Activated CD8-positive, alpha-beta memory T cell treated with anti-CD3 and anti-CD28 coated beads for 4 hours (primary cell): ENCODE measurements around the gene FGF11.

Experiments used
- DNase-seq, 2 donors: peaks; one replicate each; pipeline ENCODE4 v3.0.0-alpha.2; 2020; ENCODE audit warnings: low read depth in 2 of 2

Gene FGF11

DNA sequence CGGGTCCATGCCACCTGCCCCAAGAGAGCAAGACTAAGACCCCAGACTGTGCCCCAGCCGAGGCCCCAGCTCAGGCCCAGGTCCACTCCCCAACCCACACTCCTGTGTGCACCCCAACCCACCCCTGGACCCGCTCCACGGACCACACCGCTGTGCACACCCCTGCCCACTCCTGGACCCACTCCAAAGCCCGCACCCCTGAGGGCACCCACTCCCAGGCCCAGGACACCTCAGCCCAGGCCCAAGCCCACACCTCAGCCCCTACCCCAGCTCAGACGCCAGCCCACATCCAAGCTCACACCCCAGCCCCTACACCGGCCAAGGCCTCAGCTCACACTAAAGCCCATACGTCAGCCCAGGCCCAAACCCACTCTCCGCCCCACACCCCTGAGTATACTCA lies 9.6 kb upstream of the FGF11 start:
- no peak for DNase-seq

DNA sequence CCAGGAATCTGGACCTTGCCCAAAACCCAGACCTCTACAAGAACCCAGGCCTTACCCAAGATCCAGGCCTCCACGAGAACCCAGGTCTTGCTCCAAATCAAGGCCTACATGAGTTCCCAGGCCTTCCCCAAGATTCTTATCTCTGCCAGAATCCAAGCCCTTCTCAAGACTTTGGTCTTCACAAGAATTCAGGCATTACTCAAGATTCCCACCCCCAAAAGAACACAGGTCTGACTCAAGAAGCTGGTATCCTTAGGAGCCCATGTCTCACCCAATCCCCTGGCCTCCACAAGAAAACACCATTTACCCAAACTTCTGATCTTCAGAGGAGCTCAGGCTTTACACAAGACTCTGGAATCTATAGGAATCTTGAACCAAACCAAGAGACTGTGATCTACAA lies 8.1 kb upstream of the FGF11 start:
- DNase-seq = no peak

DNA sequence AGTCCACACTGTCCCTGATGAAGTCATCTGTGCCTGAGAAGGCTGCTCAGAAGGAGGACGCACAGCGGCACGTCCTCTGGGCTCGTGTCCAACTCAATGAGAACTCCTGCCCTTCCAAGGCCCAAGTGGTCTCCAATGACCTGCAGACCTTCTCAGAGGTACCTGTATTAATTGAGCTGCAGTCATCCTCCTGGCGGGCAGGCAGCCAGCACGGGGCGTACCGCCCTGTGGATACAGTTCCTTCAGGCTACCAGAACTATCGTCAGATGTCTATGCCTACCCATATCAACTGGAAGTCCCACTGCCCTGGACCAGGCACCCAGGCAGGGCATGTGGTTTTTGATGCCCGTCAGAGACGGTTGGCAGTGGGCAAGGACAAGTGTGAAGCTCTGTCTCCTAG lies 7.0 kb upstream of the FGF11 start:
- DNase-seq = no peak

DNA sequence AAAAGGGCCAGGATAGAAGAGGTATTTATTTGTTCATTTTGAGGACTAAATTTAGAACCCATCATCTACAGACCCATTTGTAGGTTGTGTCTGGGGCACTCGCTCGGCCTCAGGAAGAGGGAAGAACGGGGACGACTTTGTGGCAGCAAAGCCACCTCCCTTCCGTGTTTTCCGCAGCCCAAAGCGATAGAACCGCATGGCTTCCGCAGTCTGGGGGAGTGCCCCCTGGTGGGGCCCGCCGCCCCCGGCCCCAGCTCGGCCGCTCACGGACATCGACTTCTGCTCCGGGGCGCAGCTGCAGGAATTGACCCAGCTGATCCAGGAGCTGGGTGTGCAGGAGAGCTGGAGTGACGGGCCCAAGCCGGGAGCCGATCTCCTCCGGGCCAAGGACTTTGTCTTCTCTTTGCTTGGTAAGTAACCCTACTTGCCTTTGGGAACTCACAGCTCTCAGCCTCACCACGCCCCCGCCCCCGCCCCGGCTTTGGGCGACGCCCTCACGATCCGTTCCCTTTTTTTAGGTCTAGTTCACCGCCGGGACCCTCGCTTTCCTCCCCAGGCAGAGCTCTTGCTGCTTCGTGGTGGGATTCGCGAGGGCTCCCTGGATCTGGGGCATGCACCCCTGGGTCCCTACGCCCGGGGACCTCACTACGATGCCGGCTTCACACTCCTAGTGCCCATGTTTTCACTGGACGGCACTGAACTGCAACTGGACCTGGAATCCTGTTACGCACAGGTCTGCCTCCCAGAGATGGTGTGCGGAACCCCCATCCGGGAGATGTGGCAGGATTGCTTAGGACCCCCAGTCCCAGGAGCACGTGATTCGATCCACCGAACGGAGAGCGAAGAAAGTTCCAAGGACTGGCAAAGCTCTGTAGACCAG lies 3.4 kb upstream of the FGF11 start:
- peak in 1 of 2 donors; percentile 30 for DNase-seq

DNA sequence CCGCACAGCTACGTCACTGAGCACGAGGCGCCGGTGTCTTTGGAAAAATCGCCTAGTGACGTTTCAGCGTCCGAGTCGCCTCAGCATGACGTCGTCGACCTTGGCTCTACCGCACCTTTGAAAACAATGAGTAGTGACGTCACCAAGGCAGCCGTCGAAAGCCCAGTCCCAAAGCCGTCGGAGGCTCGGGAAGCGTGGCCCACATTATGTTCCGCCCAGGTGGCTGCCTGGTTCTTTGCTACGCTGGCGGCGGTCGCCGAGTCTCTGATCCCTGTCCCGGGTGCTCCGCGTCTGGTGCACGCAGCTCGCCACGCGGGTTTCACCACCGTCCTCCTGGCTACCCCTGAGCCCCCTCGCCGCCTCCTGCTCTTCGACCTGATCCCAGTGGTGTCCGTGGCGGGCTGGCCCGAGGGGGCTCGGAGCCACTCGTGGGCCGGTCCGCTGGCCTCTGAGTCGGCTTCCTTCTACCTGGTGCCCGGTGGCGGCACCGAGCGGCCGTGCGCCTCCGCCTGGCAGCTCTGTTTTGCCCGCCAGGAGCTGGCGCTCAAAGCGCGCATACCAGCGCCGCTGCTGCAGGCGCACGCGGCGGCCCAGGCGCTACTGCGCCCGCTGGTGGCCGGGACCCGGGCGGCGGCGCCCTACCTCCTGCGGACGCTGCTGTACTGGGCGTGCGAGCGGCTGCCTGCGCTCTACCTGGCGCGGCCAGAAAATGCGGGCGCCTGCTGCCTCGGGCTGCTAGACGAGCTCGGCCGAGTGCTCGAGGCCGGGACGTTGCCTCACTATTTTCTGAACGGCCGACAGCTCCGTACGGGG lies 2.5 kb upstream of the FGF11 start:
- DNase-seq = peak; percentile 59 to 61

DNA sequence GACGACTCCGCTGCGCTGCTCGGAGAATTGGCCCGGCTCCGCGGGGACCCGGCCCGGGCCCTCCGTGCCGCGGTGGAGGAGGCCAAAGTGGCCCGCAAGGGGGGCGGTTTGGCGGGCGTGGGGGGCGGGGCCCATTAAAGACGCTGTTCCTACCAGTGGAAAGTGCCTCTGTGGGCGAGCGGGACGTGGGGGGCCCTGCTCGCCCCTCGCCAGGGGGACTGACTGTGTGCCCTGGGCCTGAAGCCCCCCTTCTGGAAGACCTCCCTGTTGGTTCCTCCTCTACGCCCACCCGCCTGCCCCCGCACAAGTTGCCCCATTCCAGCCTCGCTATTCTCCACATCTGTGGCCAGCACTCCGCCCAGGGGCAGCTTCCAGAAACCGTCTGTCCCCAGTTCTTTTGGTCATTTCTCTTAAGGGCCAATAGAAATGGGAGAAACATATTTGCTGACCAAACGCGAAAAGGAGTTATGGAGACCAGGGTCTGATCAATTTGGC lies 1.9 kb upstream of the FGF11 start:
- DNase-seq = no peak

DNA sequence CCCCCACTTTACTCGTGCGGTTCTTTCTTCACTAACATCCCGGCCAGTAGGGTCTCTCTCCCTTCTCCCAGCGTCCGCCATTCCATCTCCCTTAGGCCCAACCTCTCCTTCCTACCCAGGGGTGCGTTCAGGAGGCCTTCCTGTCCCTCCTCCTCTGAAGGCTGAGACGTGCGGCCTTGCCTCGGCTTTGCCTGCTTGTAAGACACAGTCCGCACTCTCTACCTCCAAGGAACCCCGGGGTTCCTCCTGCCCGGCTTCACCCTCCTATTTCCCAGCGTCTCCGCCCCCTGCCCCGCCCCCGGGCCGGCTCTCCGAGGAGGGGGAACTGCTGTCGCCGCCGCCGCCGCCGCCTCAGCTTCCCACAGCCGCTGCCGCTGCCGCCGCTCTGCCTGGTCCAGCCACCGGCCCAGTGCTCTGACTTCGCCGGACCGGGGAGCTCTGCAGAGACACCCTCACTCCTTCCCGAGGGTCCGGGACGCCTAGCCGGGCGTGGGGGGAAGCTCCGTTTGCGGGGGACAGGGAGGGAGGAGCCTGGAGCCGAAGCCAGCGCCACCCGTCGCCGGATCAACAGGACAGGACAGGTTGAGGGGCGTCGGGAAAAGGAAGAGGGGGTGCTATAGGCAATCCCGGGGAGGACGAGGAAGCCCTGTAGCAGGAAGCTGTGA lies 1.2 kb upstream of the FGF11 start:
- peak; percentile 16 to 33 for DNase-seq

DNA sequence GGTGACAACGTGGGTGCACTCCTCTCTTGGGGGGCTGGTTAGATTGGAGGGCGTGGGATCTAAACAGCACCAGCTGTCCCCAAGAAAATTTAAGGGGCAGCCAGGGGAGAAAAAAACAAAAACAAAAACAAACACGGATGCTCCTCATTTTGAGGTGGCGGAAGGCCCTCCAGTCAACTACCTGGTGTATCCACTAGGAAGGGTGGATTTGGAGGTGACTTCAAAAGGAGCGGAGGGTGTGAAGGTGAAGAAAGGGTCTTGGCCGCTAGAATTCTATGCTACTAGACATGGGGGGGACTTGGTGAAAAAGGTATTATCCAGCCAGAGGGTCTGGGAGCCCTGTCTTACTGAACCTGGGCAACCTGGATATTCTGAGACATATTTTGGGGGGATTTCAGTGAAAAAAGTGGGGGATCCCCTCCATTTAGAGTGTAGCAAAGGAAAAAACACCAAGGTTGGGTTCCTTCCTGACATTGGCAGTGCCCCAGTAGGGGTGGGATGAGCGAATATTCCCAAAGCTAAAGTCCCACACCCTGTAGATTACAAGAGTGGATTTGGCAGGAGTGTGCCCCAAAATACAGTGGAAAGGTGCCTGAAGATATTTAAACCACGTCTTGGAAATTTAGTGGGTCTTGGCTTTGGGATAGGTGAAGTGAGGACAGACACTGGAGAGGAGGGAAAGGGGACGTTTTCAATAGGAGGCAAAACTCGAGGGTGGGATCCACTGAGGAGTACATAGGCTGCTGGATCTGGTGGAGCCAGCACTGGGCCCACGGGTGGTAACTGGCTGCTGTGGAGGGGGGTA lies 454 bp upstream of the FGF11 start:
- no peak for DNase-seq

DNA sequence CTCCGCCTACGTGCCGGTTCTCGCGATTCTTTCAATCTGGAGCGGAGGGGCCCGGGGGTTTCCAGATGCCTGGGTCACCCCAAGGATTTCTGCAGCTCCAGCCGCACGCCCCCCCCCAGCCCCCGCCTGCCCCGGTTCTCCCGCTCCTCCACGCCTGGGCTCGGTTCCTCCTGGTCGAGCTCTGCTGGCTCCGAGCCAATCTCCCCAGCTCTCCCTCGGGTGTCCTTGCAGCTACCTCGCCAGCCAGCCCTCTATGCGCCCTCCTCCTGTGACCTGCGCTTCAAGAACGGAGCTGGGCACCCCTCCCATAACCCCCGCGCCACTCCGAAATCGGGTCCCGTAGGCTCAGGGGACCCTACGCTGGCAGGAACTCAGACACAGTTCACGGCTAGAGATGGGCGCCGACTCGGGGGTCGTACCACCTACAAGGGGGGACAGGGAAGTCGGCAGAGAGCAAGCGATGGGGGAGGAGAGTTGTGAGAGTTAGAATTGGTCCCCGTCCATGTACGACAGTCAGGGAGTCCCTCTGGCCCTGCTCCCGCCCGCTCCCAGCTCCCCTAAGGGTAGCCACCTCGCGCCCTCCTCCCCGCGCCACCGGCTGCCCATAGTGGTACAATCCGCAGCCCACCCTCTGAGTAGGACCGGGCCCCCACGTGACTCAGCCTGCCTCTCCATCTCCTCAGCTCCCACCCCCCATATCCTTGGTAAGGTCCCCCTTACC lies 961 bp downstream of the FGF11 start:
- DNase-seq = no peak

DNA sequence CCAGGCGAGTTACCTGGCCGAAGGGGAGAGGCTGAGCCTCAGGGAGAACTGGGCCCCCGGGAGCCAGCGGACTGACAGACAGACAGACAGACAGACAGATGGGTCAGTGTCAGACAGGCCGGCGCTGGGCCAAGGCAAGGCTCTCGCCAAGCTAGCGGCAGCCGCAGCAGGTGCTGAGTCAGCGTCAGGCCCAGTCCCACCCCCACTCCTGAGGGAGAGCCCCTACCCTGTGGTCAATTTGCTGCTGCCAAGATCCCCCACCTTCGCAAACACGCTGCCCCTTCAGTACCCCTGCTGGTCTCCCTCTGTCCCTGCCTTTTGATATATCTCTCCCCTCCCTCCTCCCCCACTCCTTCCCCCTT lies 1.5 kb downstream of the FGF11 start:
- no peak for DNase-seq

DNA sequence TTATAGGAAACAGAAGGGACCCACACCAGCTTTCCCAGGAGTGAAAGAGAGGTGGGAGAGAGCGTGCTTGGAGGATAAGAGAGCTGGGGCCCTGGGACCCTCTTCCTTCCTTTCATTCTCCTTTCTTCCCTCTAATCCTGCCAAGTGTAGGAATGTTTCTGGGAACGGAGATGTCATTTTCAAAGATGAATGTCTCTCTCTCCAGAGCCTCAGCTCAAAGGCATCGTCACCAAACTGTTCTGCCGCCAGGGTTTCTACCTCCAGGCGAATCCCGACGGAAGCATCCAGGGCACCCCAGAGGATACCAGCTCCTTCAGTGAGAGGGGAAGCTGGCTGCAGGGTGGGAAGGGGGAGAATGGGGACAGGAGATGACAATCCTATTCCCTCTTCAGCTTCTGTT lies 2.0 kb downstream of the FGF11 start:
- DNase-seq = no peak

DNA sequence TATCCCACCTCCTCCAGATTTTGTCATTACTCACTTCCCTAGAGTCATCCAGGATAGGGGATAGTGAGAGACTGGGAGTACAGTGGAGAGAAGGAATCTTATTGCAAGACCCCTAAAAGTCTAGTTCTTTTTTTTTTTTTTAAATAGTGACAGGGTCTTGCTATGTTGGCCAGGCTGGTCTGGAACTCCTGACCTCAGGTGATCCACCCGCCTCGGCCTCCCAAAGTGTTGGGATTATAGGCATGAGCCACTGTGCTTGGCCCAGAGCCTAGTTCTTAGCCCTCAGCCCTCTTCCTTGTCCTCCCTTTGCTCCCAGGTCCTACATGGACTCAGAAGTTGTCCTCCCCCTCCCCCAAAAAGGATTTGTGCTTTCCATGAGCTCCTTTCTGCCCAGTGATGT lies 2.8 kb downstream of the FGF11 start:
- DNase-seq = no peak

DNA sequence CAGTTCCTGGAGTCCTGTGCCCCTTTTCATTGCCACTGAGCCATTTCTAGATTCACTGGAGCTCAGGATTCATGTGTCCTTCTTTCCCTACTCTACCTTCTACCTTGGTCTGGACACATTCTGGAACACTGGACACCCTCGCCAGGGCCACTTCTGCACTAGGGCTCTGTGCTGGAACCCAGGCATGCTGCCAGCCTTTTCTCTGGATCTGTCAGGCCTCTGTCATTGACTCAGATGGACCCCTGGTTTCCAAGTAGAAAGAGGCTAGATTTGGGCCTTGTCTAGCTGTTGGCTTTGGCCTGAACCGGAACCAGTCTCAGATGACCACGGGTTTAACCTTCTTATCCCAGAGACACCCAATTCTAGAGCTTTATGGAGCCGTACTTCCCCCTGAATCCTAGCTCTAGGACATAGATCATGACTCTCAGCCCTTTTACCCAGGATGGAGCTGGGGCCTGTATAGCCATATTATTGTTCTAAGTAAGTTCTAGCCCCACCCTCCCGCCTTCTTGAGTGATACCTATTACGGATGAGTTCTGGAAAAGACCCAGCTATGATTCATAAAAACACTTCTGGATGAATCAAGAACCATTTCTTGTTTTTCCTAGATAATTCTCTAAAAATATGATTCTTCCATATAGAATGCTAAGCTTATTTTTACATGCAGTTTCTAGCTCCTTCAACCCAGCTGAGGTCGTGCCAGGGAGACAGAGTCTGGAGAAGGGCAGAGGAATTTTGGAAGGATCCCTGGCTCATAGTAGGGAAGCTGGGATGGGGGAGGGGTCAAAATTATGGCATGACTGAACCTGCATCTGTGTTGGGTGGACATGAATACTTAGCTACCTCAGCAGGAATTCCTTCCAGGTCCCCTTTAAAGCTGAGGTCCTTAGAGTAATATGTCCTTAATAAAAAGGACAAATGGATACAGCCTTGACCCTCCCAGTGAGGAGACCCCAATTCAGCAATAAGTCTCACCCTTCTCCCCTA lies 4.5 kb downstream of the FGF11 start:
- no peak for DNase-seq

DNA sequence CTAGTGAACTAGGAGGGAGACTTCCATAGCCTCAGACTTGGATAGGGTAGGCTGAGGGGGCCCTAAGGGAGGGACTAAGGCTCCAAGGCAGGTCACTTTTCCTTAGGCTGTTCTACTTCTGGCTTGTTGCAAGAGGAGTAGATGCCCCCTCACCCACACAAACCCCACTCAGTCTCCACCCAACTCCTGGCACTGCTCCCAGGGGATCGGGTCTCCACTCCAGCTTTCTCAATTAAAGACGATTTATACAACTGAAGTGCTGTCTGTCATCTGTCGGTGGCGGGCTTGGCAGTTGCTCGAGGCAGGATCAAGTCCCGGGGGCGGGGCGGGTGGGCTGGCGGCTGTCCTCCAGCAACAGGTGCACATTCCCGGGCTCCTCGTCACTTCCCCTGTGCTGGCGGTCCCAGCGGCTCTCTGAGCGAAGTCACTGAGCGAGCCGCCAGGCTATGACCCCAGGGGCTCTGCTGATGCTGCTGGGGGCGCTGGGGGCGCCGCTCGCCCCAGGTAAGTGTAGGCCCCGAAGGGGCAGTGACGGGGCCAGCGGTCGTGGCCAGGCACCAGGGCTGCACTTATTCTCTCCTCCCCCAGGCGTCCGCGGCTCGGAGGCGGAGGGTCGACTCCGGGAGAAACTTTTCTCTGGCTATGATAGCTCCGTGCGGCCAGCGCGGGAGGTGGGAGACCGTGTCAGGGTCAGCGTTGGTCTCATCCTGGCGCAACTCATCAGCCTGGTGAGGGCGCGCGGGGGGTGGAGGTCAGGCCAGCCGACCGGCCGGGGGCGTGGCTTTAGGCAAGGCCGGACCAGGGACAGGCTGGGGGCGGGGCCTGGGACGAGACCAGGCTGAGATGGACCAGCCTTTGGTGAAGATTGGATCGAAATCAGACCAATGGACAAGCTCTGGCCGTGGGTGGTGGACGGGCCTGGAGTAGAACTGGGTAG lies 5.6 kb downstream of the FGF11 start, which contains the start of gene CHRNB1:
TSS of gene CHRNB1 (plus strand) at position 380 of the 937 bp plus-strand sequence. CDS start at position 447, 67 bp downstream.
- DNase-seq = no peak

DNA sequence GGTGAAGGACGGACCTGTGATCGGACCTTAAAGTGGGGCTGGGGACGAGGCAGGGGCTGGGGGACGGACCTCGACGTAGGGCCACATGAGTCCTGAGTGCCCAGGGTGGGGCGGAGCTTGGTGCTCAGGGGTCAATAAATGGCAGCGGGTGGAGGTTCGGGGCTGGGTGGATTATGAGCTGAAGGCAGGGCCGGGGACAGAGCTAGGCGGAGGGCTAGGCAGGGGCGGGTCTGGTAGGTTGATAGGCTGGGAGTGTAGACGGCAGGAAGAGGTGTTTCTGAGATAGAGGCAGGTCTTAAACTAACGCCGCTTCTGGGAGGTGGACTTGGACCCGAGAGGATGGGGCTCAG lies 6.3 kb downstream of the FGF11 start:
- no peak for DNase-seq

DNA sequence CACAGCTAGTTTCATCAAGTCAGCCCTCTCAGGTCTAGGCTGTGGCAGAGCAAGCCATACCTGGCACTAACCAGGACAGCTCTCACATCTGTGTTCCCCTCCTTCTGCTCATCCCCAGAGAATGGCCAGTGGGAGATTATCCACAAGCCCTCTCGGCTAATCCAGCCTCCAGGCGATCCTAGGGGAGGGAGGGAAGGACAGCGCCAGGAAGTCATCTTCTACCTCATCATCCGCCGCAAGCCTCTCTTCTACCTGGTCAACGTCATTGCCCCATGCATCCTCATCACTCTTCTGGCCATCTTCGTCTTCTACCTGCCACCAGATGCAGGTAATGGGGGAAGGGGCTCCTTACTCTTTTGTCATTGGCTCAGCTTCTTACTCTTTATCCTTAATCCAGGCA lies 9.1 kb downstream of the FGF11 start:
- DNase-seq = no peak

DNA sequence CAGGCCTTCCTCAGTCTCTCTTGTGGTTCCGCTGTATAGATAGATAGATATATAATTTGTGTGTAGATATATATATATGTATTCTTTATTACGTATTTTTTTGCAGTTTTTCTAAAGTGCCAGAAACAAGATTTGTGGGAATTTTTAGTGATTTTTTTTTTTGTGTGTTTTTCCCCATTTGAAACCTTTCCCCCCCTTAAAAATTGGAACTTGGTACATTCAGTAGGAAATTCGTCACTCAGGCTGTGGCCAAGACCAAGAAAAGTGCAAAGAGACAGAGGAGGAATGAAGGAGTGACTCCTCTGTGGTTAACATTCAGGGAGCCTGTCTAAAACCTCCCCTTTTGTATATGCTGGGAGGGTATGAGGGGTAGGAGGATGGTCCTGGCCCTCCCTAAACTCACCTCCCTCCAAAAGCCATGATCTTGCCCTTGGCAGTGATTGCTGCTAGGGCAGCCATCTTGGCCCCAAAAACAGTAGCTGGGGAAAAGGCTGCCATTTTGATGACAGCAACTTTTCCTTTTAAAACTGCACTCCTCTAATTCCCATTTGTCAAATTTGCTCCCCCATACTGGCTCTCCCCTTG lies 20.7 kb downstream of the FGF11 start:
- no peak for DNase-seq
